ENCODE results near the gene RBM6. TPM values are rescaled to one million over a fixed set of nuclear protein-coding genes. Genes with fewer than 3 reads are reported as not detected.

The RBM6 gene
- total RNA-seq, 4 donors from 2014 or later, result 57.9 to 100 (median 66.9) TPM

DNA sequence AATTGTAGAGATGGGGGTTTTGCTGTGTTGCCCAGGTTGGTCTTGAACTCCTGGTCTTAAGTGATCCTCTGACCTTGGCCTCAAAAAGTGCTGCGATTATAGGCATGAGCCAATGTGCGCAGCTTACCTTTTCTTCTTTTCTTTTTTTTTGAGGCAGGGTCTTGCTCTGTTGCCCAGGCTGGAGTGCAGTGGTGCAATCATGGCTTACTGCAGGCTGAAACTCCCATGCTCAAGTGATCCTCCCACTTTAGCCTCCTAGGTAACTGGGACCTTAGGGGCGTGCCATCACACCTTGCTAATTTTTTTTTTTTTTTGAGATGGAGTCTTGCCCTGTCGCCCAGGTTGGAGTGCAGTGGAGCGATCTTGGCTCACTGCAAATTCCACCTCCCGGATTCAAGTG is 13.0 kb downstream of the RBM6 start:
- no peak for DNase-seq (ENCODE audit: extremely low spot score)
- intact Hi-C loops (cut with DNase I), result no loop called here
- H3K4me1 ChIP-seq, result peaks cover 8 to 48% (median 31%) of the 10 kb centered on the region in 4 donors
- no peak overlapping the region for H3K27ac ChIP-seq (replicated peaks in 1 of 4)
- H3K36me3 ChIP-seq, result peaks cover 0 to 5% (median 0%) of the 10 kb centered on the region in 4 donors
- no peak overlapping the region for H3K4me3 ChIP-seq
- no peaks in the 10 kb centered on the region for H3K9me3 ChIP-seq
- no peaks in the 10 kb centered on the region for H3K27me3 ChIP-seq
- WGBS, result 99% methylated on average over 6 of the region's 6 CpGs
- TF ChIP-seq POLR2A (IDR thresholded peaks at IDR 0.05; ENCODE audit: low read depth) (no peak), POLR2AphosphoS5 (IDR thresholded peaks at IDR 0.05) (no peak), EP300 (IDR thresholded peaks at IDR 0.05) (no peak)
- TF ChIP-seq, protein P1, sequence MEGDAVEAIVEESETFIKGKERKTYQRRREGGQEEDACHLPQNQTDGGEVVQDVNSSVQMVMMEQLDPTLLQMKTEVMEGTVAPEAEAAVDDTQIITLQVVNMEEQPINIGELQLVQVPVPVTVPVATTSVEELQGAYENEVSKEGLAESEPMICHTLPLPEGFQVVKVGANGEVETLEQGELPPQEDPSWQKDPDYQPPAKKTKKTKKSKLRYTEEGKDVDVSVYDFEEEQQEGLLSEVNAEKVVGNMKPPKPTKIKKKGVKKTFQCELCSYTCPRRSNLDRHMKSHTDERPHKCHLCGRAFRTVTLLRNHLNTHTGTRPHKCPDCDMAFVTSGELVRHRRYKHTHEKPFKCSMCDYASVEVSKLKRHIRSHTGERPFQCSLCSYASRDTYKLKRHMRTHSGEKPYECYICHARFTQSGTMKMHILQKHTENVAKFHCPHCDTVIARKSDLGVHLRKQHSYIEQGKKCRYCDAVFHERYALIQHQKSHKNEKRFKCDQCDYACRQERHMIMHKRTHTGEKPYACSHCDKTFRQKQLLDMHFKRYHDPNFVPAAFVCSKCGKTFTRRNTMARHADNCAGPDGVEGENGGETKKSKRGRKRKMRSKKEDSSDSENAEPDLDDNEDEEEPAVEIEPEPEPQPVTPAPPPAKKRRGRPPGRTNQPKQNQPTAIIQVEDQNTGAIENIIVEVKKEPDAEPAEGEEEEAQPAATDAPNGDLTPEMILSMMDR (IDR thresholded peaks at IDR 0.05), result no peak

- intact Hi-C loops (cut with DNase I), result no loop called here
- Histone ChIP-seq H3K27me3 (no peaks in the 10 kb centered on the region), H3K36me3 (peaks cover 0 to 5% (median 0%) of the 10 kb centered on the region in 4 donors), H3K27ac (replicated peaks in 1 of 4) (no peak overlapping the region), H3K9me3 (no peaks in the 10 kb centered on the region), H3K4me3 (no peak overlapping the region), H3K4me1 (peaks cover 0 to 40% (median 24%) of the 10 kb centered on the region in 4 donors)
- DNase-seq (ENCODE audit: extremely low spot score), result no peak
- TF ChIP-seq POLR2A (IDR thresholded peaks at IDR 0.05; ENCODE audit: low read depth) (no peak), EP300 (IDR thresholded peaks at IDR 0.05) (no peak), POLR2AphosphoS5 (IDR thresholded peaks at IDR 0.05) (no peak)
- TF ChIP-seq, protein P1 (IDR thresholded peaks at IDR 0.05), result no peak
- 92% methylated on average over 3 of the region's 3 CpGs for WGBS
Measured at GRCh38 chr3:49955636-49956035, 15.7 kb downstream of the RBM6 start.

DNA sequence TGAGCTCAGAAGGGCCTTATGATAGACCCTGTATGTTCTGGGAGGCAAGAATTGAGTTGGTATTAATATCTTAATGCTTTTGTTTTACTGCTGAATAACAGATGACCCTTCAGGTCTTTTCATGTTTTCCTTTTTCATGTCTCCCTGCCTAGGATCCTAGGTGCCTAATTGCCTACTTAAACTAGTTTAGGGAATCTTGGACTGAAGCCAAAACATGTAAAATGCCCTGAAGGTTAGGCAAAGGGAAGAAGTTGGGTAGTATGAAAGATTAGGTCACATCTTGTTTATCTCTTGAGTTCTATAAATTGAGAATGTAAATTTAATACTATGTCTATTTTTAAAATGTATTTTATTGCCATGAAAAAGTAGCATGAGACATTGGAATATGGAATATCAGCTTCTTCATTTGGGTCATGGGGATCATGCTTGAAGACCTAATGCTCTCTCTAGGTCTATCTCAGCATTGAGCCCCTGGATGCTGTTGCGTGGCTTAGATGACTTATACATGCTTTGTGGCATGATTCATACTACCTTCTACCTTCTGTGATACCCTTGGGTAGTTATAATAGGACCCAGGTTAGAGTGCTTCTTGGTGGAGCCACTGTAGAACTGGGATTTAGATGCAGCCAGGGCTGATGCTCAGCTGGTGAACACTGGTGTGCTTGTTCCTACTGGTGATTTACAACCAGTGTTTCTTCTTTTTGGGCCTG is 26.4 kb downstream of the RBM6 start:
- no peaks in the 10 kb centered on the region for H3K9me3 ChIP-seq
- 94% methylated on average over 1 of the region's 1 CpG for WGBS
- H3K4me1 ChIP-seq, result peaks cover 21 to 48% (median 44%) of the 10 kb centered on the region in 4 donors
- no peak overlapping the region for H3K4me3 ChIP-seq
- intact Hi-C loops (cut with DNase I), result no loop called here
- H3K27ac ChIP-seq (replicated peaks in 1 of 4), result peak overlapping the region in 2 of 4 donors; percentile 15 to 58
- TF ChIP-seq EP300 (IDR thresholded peaks at IDR 0.05) (no peak), POLR2A (IDR thresholded peaks at IDR 0.05; ENCODE audit: low read depth) (no peak), POLR2AphosphoS5 (IDR thresholded peaks at IDR 0.05) (no peak)
- TF ChIP-seq, protein P1 (IDR thresholded peaks at IDR 0.05), result no peak
- peaks cover 0 to 30% (median 14%) of the 10 kb centered on the region in 4 donors for H3K36me3 ChIP-seq
- no peaks in the 10 kb centered on the region for H3K27me3 ChIP-seq
- DNase-seq (ENCODE audit: extremely low spot score), result no peak

- WGBS, result 34% methylated on average over 6 of the region's 6 CpGs
- no peak for DNase-seq (ENCODE audit: extremely low spot score)
- TF ChIP-seq POLR2AphosphoS5 (IDR thresholded peaks at IDR 0.05) (no peak), EP300 (IDR thresholded peaks at IDR 0.05) (no peak), POLR2A (IDR thresholded peaks at IDR 0.05; ENCODE audit: low read depth) (no peak)
- TF ChIP-seq, protein P1 (IDR thresholded peaks at IDR 0.05), result no peak
- Histone ChIP-seq H3K9me3 (no peaks in the 10 kb centered on the region), H3K27ac (replicated peaks in 1 of 4) (peak overlapping the region; percentile 58 to 64 (median 60)), H3K4me3 (peak overlapping the region in 2 of 4 donors; percentile 4 to 5), H3K36me3 (peaks cover 5 to 37% (median 19%) of the 10 kb centered on the region in 4 donors), H3K27me3 (no peaks in the 10 kb centered on the region), H3K4me1 (peaks cover 21 to 48% (median 45%) of the 10 kb centered on the region in 4 donors)
- intact Hi-C loops (cut with DNase I), result no loop called here
Measured at GRCh38 chr3:49967291-49967690, 27.3 kb downstream of the RBM6 start.

All from esophagus muscularis mucosa (tissue), 4 donors.